Fibroblast of upper back skin (primary cell): Measurements from ENCODE around the gene FAU.
"Not testable (repeated sequence)": the region's sequence is repeated elsewhere in the genome, so short reads cannot be mapped to it uniquely, and the experiment has no call there.

Source experiments
- DNase-seq: peaks from one replicate; pipeline ENCODE4 v3.0.0-alpha.2; 2013

The FAU gene

GRCh38 chr11:65121865-65122696 lies at the start of gene FAU, which contains the start of gene MRPL49:
Gene FAU (minus strand): TSS chr11:65122134. CDS start chr11:65121813, 321 bp downstream.
Gene MRPL49 (plus strand): TSS chr11:65122321. CDS start chr11:65122347, 26 bp downstream.
- DNase-seq: peak; percentile 95

- DNase-seq: no peak
These were observed 48.2 kb upstream of the FAU start, which contains the start of gene SPDYC for GRCh38 chr11:65170058-65170534. Gene SPDYC (plus strand): TSS chr11:65170233. CDS start chr11:65171358, 1,125 bp downstream.

- peak; percentile 23 for DNase-seq
These were observed 47.3 kb upstream of the FAU start for GRCh38 chr11:65169164-65169641.

GRCh38 chr11:65167656-65168055 lies 45.7 kb upstream of the FAU start:
- DNase-seq: no peak

GRCh38 chr11:65166893-65167292 lies 45.0 kb upstream of the FAU start:
- DNase-seq: no peak

- DNase-seq: no peak
These were observed 43.7 kb upstream of the FAU start for GRCh38 chr11:65165410-65166317.

GRCh38 chr11:65163684-65164083 lies 41.8 kb upstream of the FAU start:
- no peak for DNase-seq

GRCh38 chr11:65160643-65161042 lies 38.7 kb upstream of the FAU start:
- DNase-seq: no peak

- DNase-seq: no peak
These were observed 37.1 kb upstream of the FAU start for GRCh38 chr11:65159012-65159411.

- DNase-seq: no peak
These were observed 35.4 kb upstream of the FAU start for GRCh38 chr11:65157336-65157735.

- DNase-seq: no peak
These were observed 35.0 kb upstream of the FAU start for GRCh38 chr11:65156926-65157325.

GRCh38 chr11:65156256-65156655 lies 34.3 kb upstream of the FAU start:
- no peak for DNase-seq

GRCh38 chr11:65152122-65152521 lies 30.2 kb upstream of the FAU start:
- DNase-seq: no peak

GRCh38 chr11:65151331-65151899 lies 29.5 kb upstream of the FAU start:
- DNase-seq: no peak

- DNase-seq: peak; percentile 78
These were observed 28.8 kb upstream of the FAU start for GRCh38 chr11:65150509-65151299.

GRCh38 chr11:65150131-65150508 lies 28.2 kb upstream of the FAU start:
- not testable (repeated sequence) for DNase-seq

- DNase-seq: no peak
These were observed 26.7 kb upstream of the FAU start for GRCh38 chr11:65148657-65149056.

- no peak for DNase-seq
These were observed 25.6 kb upstream of the FAU start for GRCh38 chr11:65147352-65148075.

GRCh38 chr11:65141896-65142494 lies 20.1 kb upstream of the FAU start:
- no peak for DNase-seq

- DNase-seq: no peak
These were observed 14.7 kb upstream of the FAU start for GRCh38 chr11:65136515-65137096.
